Activated B cell treated with CpG ODN at 0.5 μM for 24 hours (primary cell): Measurements from ENCODE around the gene SERPINI1. TPM values are rescaled to one million over a fixed set of nuclear protein-coding genes. Genes with fewer than 3 reads are reported as not detected.

Experiments
- ATAC-seq: fragments of 200-7000 bp; cut with Tn5 transposase; one replicate; pipeline ENCODE4 v1.10.0; 2021; ENCODE audit warnings: low read depth, mild to moderate bottlenecking, moderate library complexity
- CTCF ChIA-PET: fragments of 350-600 bp; sonication (Branson Sonifier 250); formaldehyde crosslinking; loops from one replicate; lab custom pipeline; 2021; ENCODE audit warnings: antibody characterized with exemption; lab: Charles Lee
- POLR2A ChIA-PET: fragments of 350-600 bp; sonication (Branson Sonifier 250); formaldehyde crosslinking; loops from one replicate; lab custom pipeline; 2021; ENCODE audit warnings: antibody characterized with exemption; lab: Charles Lee
- DNase-seq: peaks from one replicate; pipeline ENCODE4 v3.0.0; 2022
- H3K27ac Mint-ChIP-seq: one replicate; pipeline ENCODE4 v1.8.0; 2020; ENCODE audit warnings: mixed read lengths
- H3K27me3 Mint-ChIP-seq: one replicate; pipeline ENCODE4 v1.8.0; 2021; ENCODE audit warnings: mixed read lengths
- H3K36me3 Mint-ChIP-seq: one replicate; pipeline ENCODE4 v1.8.0; 2021; ENCODE audit warnings: low read depth, mixed read lengths
- H3K4me1 Mint-ChIP-seq: one replicate; pipeline ENCODE4 v1.8.0; 2021; ENCODE audit warnings: mixed read lengths
- H3K4me3 Mint-ChIP-seq: one replicate; pipeline ENCODE4 v1.8.0; 2020; ENCODE audit warnings: mild to moderate bottlenecking, mixed read lengths
- H3K9me3 Mint-ChIP-seq: one replicate; pipeline ENCODE4 v1.8.0; 2020; ENCODE audit warnings: mixed read lengths
- intact Hi-C: fragments of 100-400 bp; cut with micrococcal nuclease; formaldehyde crosslinking; loops from one replicate; pipeline ENCODE4 v1.15.1; 2024
- total RNA-seq: library from RNA; stranded (reverse); gene quantifications from 2 replicates; pipeline ENCODE4 v1.2.3, GENCODE V29; 2022
- TF ChIP-seq, protein P1 (sequence below): fragments of 200-600 bp; IDR thresholded peaks from one replicate; pipeline ENCODE4 v1.8.0; 2022; ENCODE audit warnings: antibody characterized with exemption, mild to moderate bottlenecking

Gene SERPINI1
- total RNA-seq, 1 donor from 2014 or later: 1.8 TPM

DNA sequence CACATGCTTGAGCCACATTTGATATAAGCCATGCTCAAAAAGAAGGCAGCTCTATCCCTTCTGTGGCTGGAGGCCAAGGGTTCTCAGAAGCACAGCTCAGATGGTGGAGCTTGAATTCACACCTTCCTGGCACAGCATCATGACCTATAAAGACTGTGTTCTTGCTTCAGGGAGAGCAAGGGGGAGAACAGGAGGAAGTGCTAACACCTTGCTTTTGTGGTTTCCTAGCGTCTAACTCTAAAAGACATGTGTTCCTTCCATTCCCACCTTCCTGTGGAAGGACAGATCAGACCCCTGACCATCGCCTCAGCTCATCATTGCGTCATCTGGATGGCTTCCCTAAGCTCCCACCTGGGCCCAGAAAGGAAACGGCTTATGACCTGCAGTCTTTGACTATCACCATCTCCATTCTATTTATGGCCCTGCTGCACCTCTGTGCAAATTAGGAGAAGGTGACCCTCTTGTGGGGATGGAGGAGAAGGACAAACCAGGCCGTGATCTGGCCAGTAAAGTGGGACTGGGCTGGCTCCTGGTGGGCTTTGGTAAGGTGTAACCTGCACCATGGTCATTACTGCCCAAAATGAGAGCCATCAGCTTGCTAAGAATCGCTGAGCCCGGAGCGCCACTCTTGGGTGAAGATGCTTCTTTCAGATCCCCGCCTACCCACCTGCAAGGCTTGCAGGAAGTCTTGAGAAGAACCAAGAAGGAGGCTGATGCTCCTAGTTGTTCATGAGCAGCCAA is 128.5 kb downstream of the SERPINI1 start:
- peaks cover 32% of the 10 kb centered on the region for H3K4me1 Mint-ChIP-seq

DNA sequence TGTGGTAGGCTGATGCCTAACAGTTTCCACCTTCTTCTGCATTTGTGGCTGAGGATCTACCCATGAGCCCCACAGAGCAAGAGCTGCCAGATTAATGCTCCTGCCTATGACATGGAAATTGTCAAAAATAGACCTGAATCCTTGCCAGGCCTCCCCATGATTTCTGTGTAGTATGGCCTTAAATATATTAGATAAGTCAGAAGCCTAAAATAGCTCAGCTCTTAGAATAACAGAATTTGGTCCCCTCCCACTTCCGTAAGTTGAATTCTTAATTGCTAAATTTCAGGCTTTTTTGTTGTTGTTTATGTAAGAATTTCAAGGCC is 129.0 kb downstream of the SERPINI1 start:
- no peak for DNase-seq
- no peaks in the 10 kb centered on the region for H3K27me3 Mint-ChIP-seq
- H3K9me3 Mint-ChIP-seq: no peaks in the 10 kb centered on the region
- H3K36me3 Mint-ChIP-seq: no peaks in the 10 kb centered on the region
- peaks cover 31% of the 10 kb centered on the region for H3K4me1 Mint-ChIP-seq
- CTCF ChIA-PET: no interaction called here
- POLR2A ChIA-PET: no interaction called here
- no peak overlapping the region for H3K4me3 Mint-ChIP-seq
- TF ChIP-seq, protein P1, sequence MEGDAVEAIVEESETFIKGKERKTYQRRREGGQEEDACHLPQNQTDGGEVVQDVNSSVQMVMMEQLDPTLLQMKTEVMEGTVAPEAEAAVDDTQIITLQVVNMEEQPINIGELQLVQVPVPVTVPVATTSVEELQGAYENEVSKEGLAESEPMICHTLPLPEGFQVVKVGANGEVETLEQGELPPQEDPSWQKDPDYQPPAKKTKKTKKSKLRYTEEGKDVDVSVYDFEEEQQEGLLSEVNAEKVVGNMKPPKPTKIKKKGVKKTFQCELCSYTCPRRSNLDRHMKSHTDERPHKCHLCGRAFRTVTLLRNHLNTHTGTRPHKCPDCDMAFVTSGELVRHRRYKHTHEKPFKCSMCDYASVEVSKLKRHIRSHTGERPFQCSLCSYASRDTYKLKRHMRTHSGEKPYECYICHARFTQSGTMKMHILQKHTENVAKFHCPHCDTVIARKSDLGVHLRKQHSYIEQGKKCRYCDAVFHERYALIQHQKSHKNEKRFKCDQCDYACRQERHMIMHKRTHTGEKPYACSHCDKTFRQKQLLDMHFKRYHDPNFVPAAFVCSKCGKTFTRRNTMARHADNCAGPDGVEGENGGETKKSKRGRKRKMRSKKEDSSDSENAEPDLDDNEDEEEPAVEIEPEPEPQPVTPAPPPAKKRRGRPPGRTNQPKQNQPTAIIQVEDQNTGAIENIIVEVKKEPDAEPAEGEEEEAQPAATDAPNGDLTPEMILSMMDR: no peak
- no peak overlapping the region for H3K27ac Mint-ChIP-seq
- ATAC-seq: no peak
- intact Hi-C loops: no loop called here

More for the DNA sequence above, 128.5 kb downstream of the SERPINI1 start:
- intact Hi-C loops: no loop called here
- no peaks in the 10 kb centered on the region for H3K36me3 Mint-ChIP-seq
- TF ChIP-seq, protein P1: no peak
- no peak overlapping the region for H3K4me3 Mint-ChIP-seq
- no peaks in the 10 kb centered on the region for H3K9me3 Mint-ChIP-seq
- ATAC-seq (no peak), DNase-seq (no peak)
- CTCF ChIA-PET: interaction anchor here (1.2 kb wide), 1 partner anchor 18 kb away, joined by 3 read pairs; no protein-coding TSS in a partner anchor
- POLR2A ChIA-PET: no interaction called here
- no peak overlapping the region for H3K27ac Mint-ChIP-seq
- no peaks in the 10 kb centered on the region for H3K27me3 Mint-ChIP-seq

DNA sequence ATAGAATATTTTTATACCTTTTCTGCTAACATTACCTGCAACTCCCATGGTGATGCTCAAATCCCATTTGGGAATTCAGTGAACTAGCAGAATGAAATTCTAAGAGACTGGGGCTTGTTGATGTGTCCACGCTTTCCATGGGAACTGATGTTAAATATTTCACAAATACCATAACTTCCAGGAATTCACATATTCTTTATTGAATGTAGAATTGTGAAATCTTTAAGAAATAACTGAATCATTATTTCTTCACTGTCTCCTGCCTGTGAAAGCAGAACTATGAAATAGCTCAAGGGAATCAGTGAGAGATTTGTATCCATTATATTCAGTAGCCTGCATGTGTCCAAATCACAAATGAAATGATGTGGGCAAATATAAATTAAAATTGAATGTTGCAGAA is 130.8 kb downstream of the SERPINI1 start:
- POLR2A ChIA-PET: no interaction called here
- TF ChIP-seq, protein P1: no peak
- ATAC-seq (no peak), DNase-seq (no peak)
- CTCF ChIA-PET: no interaction called here
- no peaks in the 10 kb centered on the region for H3K27me3 Mint-ChIP-seq
- intact Hi-C loops: no loop called here
- H3K36me3 Mint-ChIP-seq: no peaks in the 10 kb centered on the region
- H3K9me3 Mint-ChIP-seq: no peaks in the 10 kb centered on the region
- H3K4me1 Mint-ChIP-seq: peaks cover 21% of the 10 kb centered on the region
- H3K27ac Mint-ChIP-seq: no peak overlapping the region
- no peak overlapping the region for H3K4me3 Mint-ChIP-seq

DNA sequence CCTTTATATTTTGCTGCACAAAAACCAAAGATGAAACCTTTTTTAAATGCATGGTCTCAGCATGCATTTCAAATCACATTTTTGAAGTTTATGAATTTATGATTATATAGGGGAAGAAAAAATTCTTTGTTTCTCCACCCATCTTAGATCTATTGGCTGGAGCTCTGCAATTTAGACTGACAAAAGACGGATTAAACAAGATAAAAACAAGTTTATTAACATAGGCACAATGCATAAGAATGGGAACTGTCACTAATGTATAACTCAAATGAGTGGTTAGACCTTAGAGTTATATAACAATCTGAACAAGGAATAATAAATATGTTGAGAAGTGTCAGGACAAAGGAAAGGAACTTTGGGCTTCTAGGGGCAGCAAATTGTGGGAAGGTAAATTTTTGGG is 132.5 kb downstream of the SERPINI1 start:
- Mint-ChIP-seq H3K9me3 (no peaks in the 10 kb centered on the region), H3K4me1 (peaks cover 7% of the 10 kb centered on the region), H3K27ac (no peak overlapping the region), H3K27me3 (no peaks in the 10 kb centered on the region), H3K4me3 (no peak overlapping the region), H3K36me3 (no peaks in the 10 kb centered on the region)
- DNase-seq: no peak
- ChIA-PET POLR2A (no interaction called here), CTCF (no interaction called here)
- no peak for ATAC-seq
- TF ChIP-seq, protein P1: no peak
- intact Hi-C loops: no loop called here

DNA sequence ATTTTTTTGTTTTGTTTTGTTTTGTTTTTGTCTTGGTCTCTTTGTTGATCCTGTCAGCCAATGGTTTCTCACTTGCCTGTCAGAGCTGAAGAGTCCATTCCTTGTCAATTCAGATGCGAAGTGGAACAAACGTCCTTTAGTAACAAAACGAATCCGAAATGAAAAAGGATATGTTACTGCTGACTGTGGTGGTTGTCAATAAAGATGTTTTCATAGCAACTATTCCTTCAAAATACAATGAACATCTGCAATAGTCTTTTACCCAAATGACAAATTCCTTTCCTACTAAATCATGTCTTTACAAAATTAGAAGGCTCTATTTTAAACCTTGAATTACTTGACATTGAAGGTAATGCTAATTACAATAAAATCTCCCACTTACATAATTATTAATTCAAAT is 134.7 kb downstream of the SERPINI1 start:
- H3K36me3 Mint-ChIP-seq: no peaks in the 10 kb centered on the region
- intact Hi-C loops: no loop called here
- no peak for DNase-seq
- H3K27ac Mint-ChIP-seq: no peak overlapping the region
- TF ChIP-seq, protein P1: no peak
- no peaks in the 10 kb centered on the region for H3K4me1 Mint-ChIP-seq
- ChIA-PET CTCF (no interaction called here), POLR2A (no interaction called here)
- H3K9me3 Mint-ChIP-seq: no peaks in the 10 kb centered on the region
- H3K27me3 Mint-ChIP-seq: peaks cover 2% of the 10 kb centered on the region
- no peak for ATAC-seq
- no peak overlapping the region for H3K4me3 Mint-ChIP-seq
